PC-3 (cell line): ENCODE data around the gene PRPF19.

Source experiments
- CTCF ChIP-seq: fragments of 300-600 bp; sonication (generic); conservative IDR thresholded peaks from 2 replicates; pipeline ENCODE4 v1.5.1; 2017; ENCODE audit warnings: antibody characterized with exemption, low read depth, mild to moderate bottlenecking, low read length
- EZH2 ChIP-seq: fragments of 300-600 bp; sonication (generic); IDR thresholded peaks from one replicate; pipeline ENCODE4 v1.6.1; 2017; ENCODE audit warnings: antibody characterized with exemption, mild to moderate bottlenecking, low read length; ENCODE audit not compliant: unreplicated experiment

- no peak for TF ChIP-seq EZH2
- peak; percentile 77 for TF ChIP-seq CTCF
Measured at GRCh38 chr11:60915248-60915914, 9.0 kb upstream of the PRPF19 start.
